HepG2 (cell line): ENCODE results near the gene RAD23A. TPM values are rescaled to one million over a fixed set of nuclear protein-coding genes. Genes with fewer than 3 reads are reported as not detected.

Source experiments
- ADNP ChIP-seq: sonication (generic); formaldehyde crosslinking; IDR thresholded peaks from 2 replicates; pipeline ENCODE4 v1.4.0; 2020; ENCODE audit warnings: missing genetic modification reagents
- DRAP1 ChIP-seq: IDR thresholded peaks from 2 replicates; pipeline ENCODE4 v1.6.1; 2016; ENCODE audit warnings: missing genetic modification reagents, missing compliant biosample characterization
- HBP1 ChIP-seq: IDR thresholded peaks from 2 replicates; pipeline ENCODE4 v1.6.1; 2016; ENCODE audit warnings: low read depth, control low read depth
- HNF4A ChIP-seq: sonication (generic); formaldehyde crosslinking; IDR thresholded peaks from 2 replicates; pipeline ENCODE4 v1.4.0; 2020; ENCODE audit warnings: missing genetic modification reagents
- NFYC ChIP-seq: IDR thresholded peaks from 2 replicates; pipeline ENCODE4 v1.6.1; 2016; ENCODE audit warnings: missing genetic modification reagents, missing compliant biosample characterization
- NR0B2 ChIP-seq: sonication (generic); formaldehyde crosslinking; IDR thresholded peaks from 2 replicates; pipeline ENCODE4 v1.4.0; 2020; ENCODE audit warnings: mild to moderate bottlenecking, missing genetic modification reagents
- TP53 ChIP-seq: sonication (generic); formaldehyde crosslinking; conservative IDR thresholded peaks from 2 replicates; pipeline ENCODE4 v1.4.0; 2020; ENCODE audit warnings: missing genetic modification reagents
- UBTF ChIP-seq: sonication (generic); formaldehyde crosslinking; IDR thresholded peaks from 2 replicates; pipeline ENCODE4 v1.4.0; 2020; ENCODE audit warnings: mild to moderate bottlenecking, missing genetic modification reagents
- ZNF577 ChIP-seq: sonication (generic); formaldehyde crosslinking; IDR thresholded peaks from 2 replicates; pipeline ENCODE4 v1.4.0; 2020; ENCODE audit warnings: mild to moderate bottlenecking, low read depth, missing genetic modification reagents, borderline replicate concordance
- ZNF609 ChIP-seq: sonication (generic); formaldehyde crosslinking; IDR thresholded peaks from 2 replicates; pipeline ENCODE4 v1.4.0; 2020; ENCODE audit warnings: mild to moderate bottlenecking, missing genetic modification reagents, borderline replicate concordance
- ZNF687 ChIP-seq: sonication (generic); formaldehyde crosslinking; IDR thresholded peaks from 2 replicates; pipeline ENCODE4 v1.5.1; 2020; ENCODE audit warnings: mild to moderate bottlenecking, missing genetic modification reagents, moderate library complexity
- ZNF800 ChIP-seq: sonication (generic); formaldehyde crosslinking; IDR thresholded peaks from 2 replicates; pipeline ENCODE4 v1.4.0; 2020; ENCODE audit warnings: missing genetic modification reagents
- polyA plus RNA-seq, 8 experiments: library from polyadenylated mRNA; depleted of rRNA in 3 of 8; stranded (reverse) in 7 of 8; unstranded in 1 of 8; fragments of >200 nt; fragmentation: Illumina TruSeq in 4 of 8; extraction: Trizol in 4 of 8; gene quantifications; 2 replicates each; pipeline versions ENCODE4 v1.2.1 to v1.2.3, GENCODE V29; 2011 to 2016; ENCODE audit warnings: low read depth in 4 of 8, missing spikeins in 1 of 8, mixed read lengths in 1 of 8; ENCODE audit not compliant: insufficient read depth in 1 of 8
- total RNA-seq, 5 experiments: library from RNA; depleted of rRNA; stranded (reverse); fragments of >200 nt; fragmentation: Illumina TruSeq; extraction: Trizol; gene quantifications; 2 replicates each; pipeline ENCODE4 v1.2.3, GENCODE V29; 2016; ENCODE audit warnings: low read depth in 1 of 5

Gene RAD23A
- total and polyA plus RNA-seq, 2 of the 13 experiments (the other 11 are each of a cell fraction or from before 2014, with no cell fraction given), result 42.5 to 54.2 TPM

- TF ChIP-seq ZNF609 (CRISPR knock-in tag) (no peak), ADNP (CRISPR knock-in tag) (no peak), NFYC (CRISPR knock-in tag) (peak; percentile 59), TP53 (CRISPR knock-in tag) (no peak), DRAP1 (CRISPR knock-in tag) (peak; percentile 31; the same call in 1 of the 2 replicates), HBP1 (CRISPR knock-in tag) (0 out of 2 replicates have a peak, but pooled peaks have one; percentile 52), UBTF (peak; percentile 36; the same call in 1 of the 2 replicates), ZNF800 (CRISPR knock-in tag) (peak; percentile 69; the same call in 1 of the 2 replicates), HNF4A (CRISPR knock-in tag) (peak; percentile 47; the same call in 1 of the 2 replicates), ZNF577 (no peak), ZNF687 (CRISPR knock-in tag) (peak; percentile 86), NR0B2 (CRISPR knock-in tag) (no peak)
Measured at GRCh38 chr19:12913011-12913561, 32.6 kb upstream of the RAD23A start (continued).
